SJCRH30 (cell line): ENCODE results near the gene LPCAT3. TPM values are rescaled to one million over a fixed set of nuclear protein-coding genes. Genes with fewer than 3 reads are reported as not detected.
"Not testable (repeated sequence)": the region's sequence is repeated elsewhere in the genome, so short reads cannot be mapped to it uniquely, and the experiment has no call there.

Source experiments
- DNase-seq, 2 experiments: peaks; one replicate each; pipeline ENCODE4 v3.0.0-alpha.2; 2015 to 2020
- H3K27ac ChIP-seq: fragments of 250-450 bp; sonication (Bioruptor Pico); 2 replicates; pipeline ENCODE4 v1.5.1; 2020; ENCODE audit warnings: mild to moderate bottlenecking, moderate library complexity
- H3K27me3 ChIP-seq: fragments of 250-450 bp; sonication (Bioruptor Pico); 2 replicates; pipeline ENCODE4 v1.5.1; 2020; ENCODE audit warnings: mild to moderate bottlenecking, moderate library complexity
- H3K36me3 ChIP-seq: fragments of 250-450 bp; sonication (Bioruptor Pico); 2 replicates; pipeline ENCODE4 v1.5.1; 2020; ENCODE audit warnings: mild to moderate bottlenecking, moderate library complexity
- H3K4me1 ChIP-seq: fragments of 250-450 bp; sonication (Bioruptor Pico); 2 replicates; pipeline ENCODE4 v1.5.1; 2020; ENCODE audit warnings: mild to moderate bottlenecking, moderate library complexity
- H3K4me3 ChIP-seq: fragments of 250-450 bp; sonication (Bioruptor Pico); 2 replicates; pipeline ENCODE4 v1.5.1; 2020; ENCODE audit warnings: mild to moderate bottlenecking, moderate library complexity
- H3K9me3 ChIP-seq: fragments of 250-450 bp; sonication (Bioruptor Pico); replicated peaks from 2 replicates; pipeline ENCODE4 v1.5.1; 2020; ENCODE audit warnings: mild to moderate bottlenecking, moderate library complexity
- total RNA-seq: library from RNA; depleted of rRNA; stranded (reverse); fragments of >200 nt; shearing (Covaris generic); gene quantifications from 2 replicates; pipeline ENCODE4 v1.2.3, GENCODE V29; 2014

The LPCAT3 gene
- total RNA-seq, 1 experiment from 2014 or later, result 19.9 TPM

DNA sequence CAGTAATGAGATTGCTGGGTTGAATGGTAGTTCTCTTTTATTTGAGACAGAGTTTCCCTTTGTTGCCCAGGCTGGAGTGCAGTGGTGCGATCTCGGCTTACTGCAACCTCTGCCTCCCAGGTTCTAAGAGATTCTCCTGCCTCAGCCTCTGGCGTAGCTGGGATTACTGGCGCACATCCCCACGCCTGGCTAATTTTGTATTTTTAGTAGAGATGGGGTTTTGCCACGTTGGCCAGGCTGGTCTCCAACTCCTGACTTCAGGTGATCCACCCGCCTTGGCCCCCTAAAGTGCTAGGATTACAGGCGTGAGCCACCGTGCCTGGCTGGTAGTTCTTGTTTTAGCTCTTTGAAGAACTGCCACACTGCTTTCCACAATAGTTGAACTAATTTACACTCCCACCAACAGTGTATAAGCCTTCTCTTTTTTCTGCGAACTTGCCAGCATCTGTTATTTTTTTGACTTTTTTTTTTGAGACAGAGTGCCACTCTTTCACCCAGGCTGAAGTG is 31.2 kb upstream of the LPCAT3 start:
- not testable (repeated sequence) for H3K4me1 ChIP-seq, DNase-seq, H3K4me3 ChIP-seq, H3K9me3 ChIP-seq, H3K36me3 ChIP-seq, H3K27ac ChIP-seq
- peaks cover 18% of the 10 kb centered on the region for H3K27me3 ChIP-seq

DNA sequence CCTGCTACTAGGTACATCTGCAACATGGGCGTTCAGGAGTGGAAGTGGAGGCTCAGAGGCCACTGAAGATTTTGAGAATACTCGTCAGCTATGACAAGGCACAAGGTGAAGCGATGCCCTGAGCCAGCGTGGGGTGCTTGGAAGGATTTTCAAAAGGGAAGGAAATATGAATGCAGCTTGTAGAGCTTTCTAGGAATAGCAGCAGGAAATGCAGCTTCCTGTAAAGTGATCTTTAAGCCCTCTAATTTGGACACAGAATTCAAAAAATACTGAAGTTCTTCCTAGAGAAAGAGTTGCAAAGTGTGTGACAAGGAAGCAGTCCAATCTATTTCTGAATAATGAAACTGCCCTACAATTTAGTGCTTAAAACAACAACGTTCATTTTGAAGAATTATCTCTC is 29.0 kb upstream of the LPCAT3 start:
- Histone ChIP-seq H3K27me3 (peaks cover 3% of the 10 kb centered on the region; the same call in 1 of the 2 replicates), H3K9me3 (no peaks in the 10 kb centered on the region; the same call in 1 of the 2 replicates), H3K36me3 (no peaks in the 10 kb centered on the region), H3K4me3 (no peak overlapping the region), H3K27ac (no peak overlapping the region), H3K4me1 (0 out of 2 replicates have a peak, but pooled peaks cover 2% of the 10 kb centered on the region)
- no peak for DNase-seq

DNA sequence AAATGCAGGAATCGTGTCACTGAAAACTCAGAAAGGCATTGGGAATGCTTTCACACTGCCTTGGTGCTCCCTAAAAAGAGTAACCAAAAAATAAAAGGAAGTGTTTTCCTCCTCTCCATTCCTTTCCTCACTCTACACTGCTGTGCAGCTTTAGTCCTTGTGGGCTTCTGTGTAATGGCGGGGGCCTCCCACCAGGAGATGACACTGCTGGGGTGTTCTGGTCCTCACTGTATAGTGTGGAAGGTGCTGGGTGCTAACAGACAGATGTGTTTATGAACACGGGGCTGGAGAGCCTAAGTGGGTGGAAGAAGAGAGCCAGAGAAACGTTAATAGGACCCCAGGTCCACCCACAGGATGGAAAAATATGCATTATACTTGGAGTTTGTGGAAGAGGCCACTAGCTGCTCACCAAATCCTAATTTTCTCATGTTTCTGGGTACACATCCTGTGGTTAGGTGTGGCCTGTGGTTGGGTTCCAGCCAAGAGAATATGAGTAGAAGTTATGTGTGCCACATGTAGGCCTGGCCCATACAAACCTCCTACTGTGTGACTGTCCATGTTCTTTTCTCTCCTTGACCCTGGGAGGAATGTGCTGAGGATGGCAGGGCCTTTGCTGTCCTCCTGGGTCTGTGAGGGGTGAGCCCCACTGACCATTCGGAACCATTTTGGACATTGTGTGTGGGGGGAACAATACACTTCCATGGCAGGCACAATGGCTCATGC is 28.3 kb upstream of the LPCAT3 start:
- H3K4me1 ChIP-seq, result 0 out of 2 replicates have a peak, but pooled peaks cover 2% of the 10 kb centered on the region
- no peak overlapping the region for H3K27ac ChIP-seq
- no peaks in the 10 kb centered on the region; the same call in 1 of the 2 replicates for H3K9me3 ChIP-seq
- peaks cover 3% of the 10 kb centered on the region; the same call in 1 of the 2 replicates for H3K27me3 ChIP-seq
- DNase-seq, result no peak
- H3K4me3 ChIP-seq, result no peak overlapping the region
- H3K36me3 ChIP-seq, result no peaks in the 10 kb centered on the region

DNA sequence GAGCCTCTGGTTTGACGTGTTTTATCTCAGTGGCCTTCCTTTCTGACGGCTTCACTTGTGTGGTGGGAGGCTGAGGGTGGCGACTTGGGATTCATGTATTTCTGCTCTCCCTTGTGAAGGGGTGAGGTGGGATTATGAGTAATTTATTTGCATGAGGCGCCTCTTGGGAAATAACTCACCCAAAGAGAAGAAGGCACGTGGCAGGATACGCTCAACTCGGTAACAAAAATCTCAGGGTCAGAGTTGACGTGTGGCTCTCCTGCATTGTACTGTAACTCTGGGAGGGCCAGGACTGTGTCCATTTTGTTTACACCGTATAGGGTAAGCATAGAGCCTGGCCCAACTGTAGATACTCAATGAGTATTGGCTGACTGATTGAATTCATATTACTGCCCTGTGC is 27.6 kb upstream of the LPCAT3 start:
- Histone ChIP-seq H3K4me1 (0 out of 2 replicates have a peak, but pooled peaks cover 2% of the 10 kb centered on the region), H3K9me3 (no peaks in the 10 kb centered on the region; the same call in 1 of the 2 replicates), H3K27me3 (peaks cover 3% of the 10 kb centered on the region; the same call in 1 of the 2 replicates), H3K27ac (no peak overlapping the region), H3K4me3 (no peak overlapping the region), H3K36me3 (no peaks in the 10 kb centered on the region)
- no peak for DNase-seq

DNA sequence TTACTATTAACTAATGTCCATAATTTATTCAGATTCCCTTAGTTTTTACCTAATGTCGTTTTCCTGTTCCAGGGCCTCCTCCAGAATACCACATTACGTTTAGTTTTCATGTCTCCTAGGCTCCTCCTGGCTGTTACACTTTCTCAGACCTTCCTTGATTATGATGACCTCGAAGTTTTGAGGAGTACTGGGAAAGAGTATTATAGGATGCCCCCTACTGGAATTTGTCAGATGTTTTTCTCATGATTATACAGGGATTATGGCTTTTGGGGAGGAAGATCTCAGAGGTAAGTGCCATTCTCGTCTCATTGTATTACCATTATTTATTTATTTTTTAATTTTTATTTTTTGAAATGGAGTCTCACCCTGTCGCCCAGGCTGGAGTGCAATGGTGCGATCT is 24.6 kb upstream of the LPCAT3 start:
- DNase-seq, result peak in 1 of 2 experiments; percentile 55
- no peaks in the 10 kb centered on the region for H3K36me3 ChIP-seq
- H3K27ac ChIP-seq, result no peak overlapping the region
- no peak overlapping the region for H3K4me3 ChIP-seq
- H3K27me3 ChIP-seq, result peaks cover 3% of the 10 kb centered on the region; the same call in 1 of the 2 replicates
- H3K9me3 ChIP-seq, result no peaks in the 10 kb centered on the region
- no peaks in the 10 kb centered on the region for H3K4me1 ChIP-seq

DNA sequence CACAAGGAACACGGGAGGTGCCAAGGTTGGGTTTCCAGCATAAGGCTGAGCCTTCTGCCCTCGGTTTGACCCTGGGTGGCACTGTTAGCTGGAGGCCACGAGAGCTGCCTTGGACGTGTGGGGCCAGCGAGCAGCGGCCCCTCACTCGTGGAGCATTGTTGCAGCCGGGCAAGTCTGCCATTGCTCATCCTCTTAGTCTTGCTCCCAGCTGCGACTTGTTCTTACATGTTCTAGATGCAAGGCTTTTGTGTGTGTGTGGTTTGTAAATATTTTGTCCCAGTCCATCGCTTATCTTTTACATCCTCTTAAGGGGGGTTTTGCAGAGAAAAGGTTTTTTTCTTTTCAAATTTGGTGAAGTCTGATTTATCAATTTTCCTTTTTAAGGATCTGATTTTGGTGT is 21.1 kb upstream of the LPCAT3 start:
- Histone ChIP-seq H3K4me3 (no peak overlapping the region), H3K4me1 (no peaks in the 10 kb centered on the region), H3K27me3 (peaks cover 3% of the 10 kb centered on the region; the same call in 1 of the 2 replicates), H3K27ac (no peak overlapping the region), H3K9me3 (no peaks in the 10 kb centered on the region), H3K36me3 (no peaks in the 10 kb centered on the region)
- no peak for DNase-seq

DNA sequence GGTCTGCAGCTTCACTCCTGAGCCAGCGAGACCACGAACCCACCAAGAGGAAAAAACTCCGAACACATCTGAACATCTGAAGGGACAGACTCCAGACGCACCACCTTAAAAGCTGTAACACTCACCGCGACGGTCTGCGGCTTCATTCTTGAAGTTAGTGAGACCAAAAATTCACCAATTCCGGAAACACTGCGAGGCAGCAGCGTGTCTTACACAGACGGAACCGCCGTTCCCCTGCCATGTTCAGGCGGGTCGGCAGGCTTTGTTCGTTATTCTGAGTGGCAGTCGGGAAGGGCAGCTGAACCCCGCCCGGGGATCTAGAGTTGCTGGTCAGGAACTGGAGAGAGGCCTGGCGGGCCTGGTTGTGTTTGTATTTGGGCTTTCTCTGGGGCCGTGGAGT is 20.3 kb upstream of the LPCAT3 start:
- Histone ChIP-seq H3K9me3 (no peaks in the 10 kb centered on the region), H3K27ac (no peak overlapping the region), H3K4me3 (no peak overlapping the region), H3K4me1 (no peaks in the 10 kb centered on the region), H3K36me3 (no peaks in the 10 kb centered on the region), H3K27me3 (peaks cover 3% of the 10 kb centered on the region; the same call in 1 of the 2 replicates)
- DNase-seq, result no peak

DNA sequence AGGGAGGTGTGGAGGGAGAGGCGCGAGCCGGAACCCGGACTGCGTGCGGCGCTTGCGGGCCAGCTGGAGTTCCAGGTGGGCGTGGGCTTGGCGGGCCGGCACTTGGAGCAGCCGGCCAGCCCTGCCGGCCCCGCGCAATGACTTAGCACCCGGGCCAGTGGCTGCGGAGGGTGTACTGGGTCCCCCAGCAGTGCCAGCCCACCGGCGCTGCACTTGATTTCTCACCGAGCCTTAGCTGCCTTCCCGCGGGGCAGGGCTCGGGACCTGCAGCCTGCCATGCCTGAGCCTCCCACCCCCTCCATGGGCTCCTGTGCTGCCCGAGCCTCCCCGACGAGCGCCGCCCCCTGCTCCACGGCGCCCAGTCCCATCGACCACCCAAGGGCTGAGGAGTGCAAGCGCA is 19.1 kb upstream of the LPCAT3 start:
- H3K4me1 ChIP-seq, H3K36me3 ChIP-seq, H3K27me3 ChIP-seq, H3K4me3 ChIP-seq, H3K9me3 ChIP-seq, H3K27ac ChIP-seq, DNase-seq: not testable (repeated sequence)

DNA sequence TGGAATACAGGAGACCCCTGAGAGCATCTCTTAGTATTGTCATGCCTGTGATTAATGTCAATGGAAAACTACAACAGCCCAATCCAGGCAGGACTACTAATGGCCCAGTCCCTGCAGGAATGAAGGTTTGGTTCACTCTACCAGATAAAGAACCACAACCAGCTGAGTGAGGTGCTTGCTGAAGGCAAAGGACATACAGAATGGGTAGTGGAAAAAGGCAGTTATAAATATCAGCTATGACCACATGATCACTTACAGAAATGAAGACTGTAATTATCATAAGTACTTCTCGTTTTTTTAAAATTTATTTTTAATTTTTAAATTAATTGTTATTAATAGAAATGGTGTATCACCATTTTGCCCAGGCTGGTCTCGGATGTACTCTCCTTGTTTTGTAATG is 17.2 kb upstream of the LPCAT3 start:
- Histone ChIP-seq H3K9me3 (no peaks in the 10 kb centered on the region), H3K27me3 (peaks cover 1% of the 10 kb centered on the region; the same call in 1 of the 2 replicates), H3K36me3 (no peaks in the 10 kb centered on the region), H3K27ac (no peak overlapping the region), H3K4me3 (no peak overlapping the region), H3K4me1 (no peaks in the 10 kb centered on the region)
- DNase-seq, result no peak

DNA sequence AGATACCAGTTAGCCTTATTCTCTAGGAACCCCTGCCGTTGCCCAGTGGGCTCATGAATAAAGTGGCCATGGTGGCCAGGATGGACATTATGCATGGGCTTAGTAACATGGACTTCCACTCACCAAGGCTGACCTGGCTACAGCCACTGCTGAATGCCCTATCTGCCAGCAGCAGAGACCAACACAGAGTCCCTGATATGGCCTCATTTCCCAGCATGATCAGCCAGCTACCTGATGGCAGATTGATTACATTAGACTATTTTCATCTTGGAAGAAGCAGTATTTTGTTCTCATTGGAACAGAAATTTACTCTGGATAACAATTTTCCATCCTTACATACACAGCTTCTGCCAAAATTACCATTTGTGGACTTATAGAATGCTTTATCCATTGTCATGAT is 16.2 kb upstream of the LPCAT3 start:
- no peak overlapping the region for H3K27ac ChIP-seq
- DNase-seq, result no peak
- H3K27me3 ChIP-seq, result no peaks in the 10 kb centered on the region
- no peaks in the 10 kb centered on the region for H3K9me3 ChIP-seq
- H3K4me3 ChIP-seq, result no peak overlapping the region
- H3K4me1 ChIP-seq, result no peaks in the 10 kb centered on the region
- no peaks in the 10 kb centered on the region for H3K36me3 ChIP-seq

DNA sequence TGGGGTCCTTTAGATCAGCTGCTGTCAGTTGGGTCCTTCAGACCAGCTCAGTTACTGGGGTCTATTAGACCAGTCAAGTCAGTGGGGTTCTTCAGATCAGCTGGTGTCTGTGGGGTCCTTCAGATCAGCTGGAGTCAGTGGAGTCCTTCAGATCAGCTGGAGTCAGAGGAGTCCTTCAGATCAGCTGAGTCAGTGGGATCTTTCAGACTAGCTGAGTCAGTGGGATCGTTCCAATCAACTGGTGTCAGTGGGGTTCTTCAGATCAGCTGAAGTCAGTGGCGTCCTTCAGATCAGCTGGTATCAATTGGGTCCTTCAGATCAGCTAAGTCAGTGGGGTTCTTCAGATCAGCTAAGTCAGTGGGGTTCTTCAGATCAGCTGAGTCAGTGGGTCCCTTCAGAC is 14.7 kb upstream of the LPCAT3 start:
- Histone ChIP-seq H3K4me1 (no peaks in the 10 kb centered on the region), H3K27me3 (no peaks in the 10 kb centered on the region), H3K36me3 (no peaks in the 10 kb centered on the region), H3K4me3 (no peak overlapping the region), H3K9me3 (no peaks in the 10 kb centered on the region), H3K27ac (no peak overlapping the region)
- no peak for DNase-seq

DNA sequence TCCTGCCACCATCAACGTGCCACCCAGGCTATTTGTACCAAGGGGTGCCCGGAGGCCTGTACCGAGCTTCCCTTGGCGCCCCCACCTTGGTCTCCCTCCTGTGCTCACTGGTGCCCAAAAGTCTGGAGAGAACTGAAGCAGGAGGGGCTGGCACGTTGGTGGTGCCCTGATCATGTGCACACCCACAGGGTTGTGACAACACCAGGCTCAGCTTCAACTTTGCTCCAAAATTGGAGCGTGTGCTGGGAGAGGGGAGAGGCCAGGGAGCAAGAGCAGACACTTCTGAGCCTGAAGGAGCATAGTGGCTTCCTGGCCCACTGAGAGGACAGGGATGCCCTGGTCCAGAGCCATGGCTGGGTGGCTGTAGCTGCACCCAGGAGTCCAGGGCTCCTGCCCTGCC is 13.0 kb upstream of the LPCAT3 start:
- Histone ChIP-seq H3K4me3 (no peak overlapping the region), H3K27me3 (no peaks in the 10 kb centered on the region), H3K9me3 (no peaks in the 10 kb centered on the region), H3K27ac (no peak overlapping the region), H3K36me3 (no peaks in the 10 kb centered on the region), H3K4me1 (no peaks in the 10 kb centered on the region)
- no peak for DNase-seq

DNA sequence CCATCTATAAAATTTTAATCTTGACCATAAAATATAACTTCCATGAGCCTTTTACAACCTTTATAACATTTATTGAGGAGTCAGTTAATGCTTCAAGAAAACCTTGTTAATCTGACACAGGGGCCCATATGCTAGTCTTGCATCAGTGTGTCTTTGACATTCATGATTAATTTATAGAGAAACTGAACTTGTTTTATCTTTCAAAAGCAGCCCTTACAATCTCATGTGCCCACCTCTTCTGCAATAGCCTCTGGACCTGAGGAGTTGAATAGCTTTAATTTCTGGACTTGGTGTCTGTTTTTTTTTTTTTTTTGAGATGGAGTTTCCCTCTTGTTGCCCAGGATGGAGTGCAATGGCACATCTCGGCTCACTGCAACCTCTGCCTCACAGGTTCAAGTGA is 8.6 kb upstream of the LPCAT3 start:
- Histone ChIP-seq H3K27me3 (no peaks in the 10 kb centered on the region), H3K9me3 (no peaks in the 10 kb centered on the region), H3K36me3 (no peaks in the 10 kb centered on the region), H3K27ac (no peak overlapping the region), H3K4me3 (no peak overlapping the region), H3K4me1 (no peaks in the 10 kb centered on the region)
- no peak for DNase-seq

DNA sequence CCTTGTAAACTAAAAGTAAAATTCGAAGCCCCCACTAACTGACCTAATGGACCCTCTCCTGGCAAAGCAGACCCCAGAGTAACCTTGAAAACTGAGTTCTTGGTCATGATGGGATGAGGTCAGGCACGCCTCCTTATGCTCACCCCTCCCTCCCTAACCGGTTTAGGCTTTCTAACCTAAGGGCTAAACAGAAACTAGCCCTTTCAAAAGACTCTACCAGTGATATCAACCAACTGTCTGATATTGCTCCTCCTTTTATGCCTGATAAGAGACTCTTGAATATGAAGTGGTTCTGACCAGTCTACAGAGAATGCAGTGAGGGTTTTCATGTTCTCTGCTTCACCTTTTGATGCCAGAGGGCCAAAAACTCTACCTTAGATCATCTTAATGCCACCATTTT is 4.8 kb upstream of the LPCAT3 start:
- Histone ChIP-seq H3K4me1 (peaks cover 3% of the 10 kb centered on the region; the same call in 1 of the 2 replicates), H3K9me3 (no peaks in the 10 kb centered on the region), H3K4me3 (no peak overlapping the region), H3K27me3 (no peaks in the 10 kb centered on the region), H3K36me3 (no peaks in the 10 kb centered on the region), H3K27ac (no peak overlapping the region)
- no peak for DNase-seq

DNA sequence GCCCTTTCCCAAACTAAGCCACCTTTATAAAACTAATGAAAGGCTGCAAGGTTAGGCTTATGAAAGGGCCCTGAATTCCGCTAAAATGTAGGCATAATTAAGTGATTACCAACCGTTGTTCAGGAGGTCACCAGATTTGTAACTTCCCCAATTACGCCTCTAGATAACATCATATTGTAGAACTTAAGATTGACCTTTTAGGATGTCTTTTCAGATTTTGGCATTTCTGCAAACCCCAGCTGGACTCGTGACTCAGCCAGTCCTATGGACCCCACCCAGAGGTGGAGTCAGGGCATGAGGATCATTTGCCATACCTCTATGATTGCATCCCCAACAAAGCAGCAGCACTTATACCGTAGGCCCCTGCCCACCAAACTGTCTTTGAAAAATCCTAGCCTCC is 3.7 kb upstream of the LPCAT3 start:
- Histone ChIP-seq H3K4me1 (peaks cover 9% of the 10 kb centered on the region), H3K36me3 (no peaks in the 10 kb centered on the region), H3K4me3 (no peak overlapping the region), H3K27ac (no peak overlapping the region), H3K27me3 (no peaks in the 10 kb centered on the region), H3K9me3 (no peaks in the 10 kb centered on the region)
- no peak for DNase-seq
